Muscle of arm (tissue), 12 donors: Measurements from ENCODE around the gene CDC42BPB. TPM values are rescaled to one million over a fixed set of nuclear protein-coding genes. Genes with fewer than 3 reads are reported as not detected.

Source experiments
- DNase-seq: peaks from one replicate; pipeline ENCODE4 v3.0.0-alpha.2; 2013
- polyA plus RNA-seq, 12 donors: library from polyadenylated mRNA; unstranded; fragments of 120-200 nt; gene quantifications; one replicate each; pipeline ENCODE4 v1.2.1, GENCODE V29; 2013; ENCODE audit not compliant: insufficient read length in 12 of 12

The CDC42BPB gene
- polyA plus RNA-seq, 12 donors: 33.9 to 62.4 (median 52.0) TPM; not detected in 1

- no peak for DNase-seq
Measured at GRCh38 chr14:102947321-102948103, 109.8 kb downstream of the CDC42BPB start.

DNA sequence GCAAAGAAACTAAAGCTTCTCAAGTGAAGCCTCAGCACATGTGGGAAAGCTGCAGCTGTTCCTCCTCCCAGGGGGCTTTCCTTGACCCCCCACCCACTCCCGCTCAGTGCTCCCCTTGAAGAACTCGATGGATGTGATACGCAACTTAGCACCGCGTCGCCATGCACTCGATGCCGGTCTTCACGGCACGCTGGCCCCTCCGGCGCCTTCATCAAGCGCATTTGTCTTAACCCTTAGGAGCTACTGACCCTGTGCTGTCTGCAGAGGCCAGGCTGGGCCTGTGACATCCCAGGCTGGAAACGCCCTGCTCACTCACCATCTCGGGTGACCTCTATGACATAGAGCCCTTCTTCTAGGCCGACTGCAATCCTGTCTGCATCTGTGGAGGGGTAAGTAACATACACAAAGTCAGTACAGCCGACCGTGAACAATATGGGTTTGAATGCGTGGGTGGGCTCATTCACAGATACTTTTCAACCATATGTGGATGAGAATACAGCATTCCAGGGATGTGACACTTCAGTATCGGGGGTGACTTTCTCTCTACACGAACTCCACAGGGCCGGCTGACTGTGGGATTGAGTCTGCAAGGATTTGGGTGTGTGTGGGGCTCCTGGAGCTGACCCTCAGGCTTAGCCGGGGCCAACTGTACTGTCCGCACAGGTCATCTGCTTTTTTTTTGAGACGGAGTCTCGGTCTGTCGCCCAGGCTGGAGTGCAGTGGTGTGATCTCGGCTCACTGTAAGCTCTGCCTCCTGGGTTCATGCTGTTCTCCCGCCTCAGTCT lies 111.8 kb downstream of the CDC42BPB start:
- no peak for DNase-seq

- no peak for DNase-seq
Measured at GRCh38 chr14:102944448-102945330, 112.7 kb downstream of the CDC42BPB start.

DNA sequence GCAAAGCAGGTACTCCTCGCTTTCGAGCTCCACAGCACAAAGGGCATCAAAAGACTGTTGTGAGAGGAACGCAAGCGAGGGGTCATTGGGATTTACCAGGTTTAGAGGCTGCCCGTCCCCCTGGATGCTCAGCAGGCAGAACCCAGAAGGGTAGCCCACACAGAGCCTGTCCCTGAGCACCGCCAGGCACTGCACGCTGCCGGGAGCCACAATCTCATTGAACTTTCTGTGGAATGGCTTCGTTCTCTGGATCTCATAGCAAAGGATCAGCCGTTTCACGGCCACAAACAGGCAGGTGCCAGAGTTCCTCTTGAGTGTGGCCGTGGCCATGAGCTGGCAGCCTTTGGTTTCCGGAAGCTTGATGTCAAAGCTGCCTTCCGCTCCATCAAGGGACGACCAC lies 113.4 kb downstream of the CDC42BPB start:
- no peak for DNase-seq

DNA sequence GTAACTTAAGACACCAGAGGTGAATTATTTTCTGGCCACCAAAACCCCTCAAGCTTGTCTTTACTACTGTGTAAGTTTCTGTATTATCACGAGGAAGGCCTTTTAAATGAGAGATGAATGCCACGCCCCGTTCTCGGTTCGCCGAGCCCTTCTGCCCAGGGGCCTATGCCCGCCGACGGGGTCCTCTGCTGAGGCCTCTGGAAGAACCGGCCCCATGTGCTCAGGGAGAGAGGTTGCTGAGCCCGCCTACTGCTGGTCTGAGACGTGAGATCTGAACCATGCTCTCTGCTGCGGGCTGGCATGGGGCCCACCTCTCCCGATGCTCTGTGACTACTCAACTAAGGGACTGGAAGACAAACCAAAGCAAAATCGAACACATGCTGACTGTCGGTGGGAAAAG lies 113.9 kb downstream of the CDC42BPB start:
- DNase-seq: no peak

- no peak for DNase-seq
Measured at GRCh38 chr14:102942069-102942468, 115.3 kb downstream of the CDC42BPB start.

DNA sequence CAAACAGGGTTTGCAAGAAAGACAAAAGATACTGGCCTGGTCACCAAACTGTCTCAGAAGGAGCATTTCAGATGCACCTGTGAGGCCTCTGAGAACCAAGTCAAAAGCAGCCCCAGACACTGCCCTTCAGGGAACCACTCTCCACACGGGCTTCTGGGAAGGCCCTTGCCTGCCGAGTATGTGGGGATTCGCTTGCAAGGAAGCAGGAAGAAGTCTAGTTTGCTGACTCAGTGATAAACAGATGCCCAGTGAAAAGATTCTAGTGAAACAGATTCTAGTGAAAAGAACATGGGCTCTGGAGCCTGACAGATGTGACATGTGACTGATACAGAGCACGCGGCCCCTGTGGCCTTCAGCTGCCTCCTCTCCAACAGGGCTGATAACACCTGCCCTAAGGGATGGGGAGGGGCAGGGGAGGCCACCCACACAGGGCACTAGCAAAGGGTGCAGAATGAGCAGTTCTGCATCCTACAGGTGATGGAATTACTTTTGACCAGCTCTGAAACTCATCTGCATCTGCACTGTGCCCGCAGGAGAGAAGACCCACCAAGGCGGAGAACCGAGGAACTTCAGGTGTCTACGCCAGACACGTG lies 115.8 kb downstream of the CDC42BPB start:
- DNase-seq: no peak

GRCh38 chr14:102940729-102941362 lies 116.5 kb downstream of the CDC42BPB start:
- no peak for DNase-seq

GRCh38 chr14:102939820-102940561 lies 117.4 kb downstream of the CDC42BPB start:
- no peak for DNase-seq

DNA sequence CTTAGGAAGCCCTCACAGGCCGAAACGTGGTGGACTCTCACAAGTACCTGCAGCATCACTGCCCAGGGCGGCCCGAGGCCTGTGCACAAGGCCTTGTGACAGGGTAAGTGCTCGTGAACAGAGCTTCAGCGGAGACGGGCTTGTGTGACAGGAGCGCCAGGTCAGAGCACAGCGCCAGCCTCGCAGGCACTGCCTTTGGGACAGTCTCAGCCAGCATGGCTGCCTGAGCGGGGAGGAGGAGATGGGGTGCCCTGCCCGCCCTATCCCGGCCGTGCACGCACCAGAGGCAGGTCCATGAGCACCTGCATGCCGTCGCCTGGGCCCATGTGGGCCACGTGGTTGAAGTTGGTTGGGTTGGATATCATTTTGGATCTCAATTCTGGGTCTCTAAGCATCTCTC lies 118.0 kb downstream of the CDC42BPB start:
- DNase-seq: no peak

- no peak for DNase-seq
Measured at GRCh38 chr14:102938191-102938590, 119.2 kb downstream of the CDC42BPB start.

GRCh38 chr14:102937331-102938175 lies 119.8 kb downstream of the CDC42BPB start:
- DNase-seq: no peak

- no peak for DNase-seq
Measured at GRCh38 chr14:102935756-102936155, 121.6 kb downstream of the CDC42BPB start.

- DNase-seq: no peak
Measured at GRCh38 chr14:102933618-102934231, 123.6 kb downstream of the CDC42BPB start.

DNA sequence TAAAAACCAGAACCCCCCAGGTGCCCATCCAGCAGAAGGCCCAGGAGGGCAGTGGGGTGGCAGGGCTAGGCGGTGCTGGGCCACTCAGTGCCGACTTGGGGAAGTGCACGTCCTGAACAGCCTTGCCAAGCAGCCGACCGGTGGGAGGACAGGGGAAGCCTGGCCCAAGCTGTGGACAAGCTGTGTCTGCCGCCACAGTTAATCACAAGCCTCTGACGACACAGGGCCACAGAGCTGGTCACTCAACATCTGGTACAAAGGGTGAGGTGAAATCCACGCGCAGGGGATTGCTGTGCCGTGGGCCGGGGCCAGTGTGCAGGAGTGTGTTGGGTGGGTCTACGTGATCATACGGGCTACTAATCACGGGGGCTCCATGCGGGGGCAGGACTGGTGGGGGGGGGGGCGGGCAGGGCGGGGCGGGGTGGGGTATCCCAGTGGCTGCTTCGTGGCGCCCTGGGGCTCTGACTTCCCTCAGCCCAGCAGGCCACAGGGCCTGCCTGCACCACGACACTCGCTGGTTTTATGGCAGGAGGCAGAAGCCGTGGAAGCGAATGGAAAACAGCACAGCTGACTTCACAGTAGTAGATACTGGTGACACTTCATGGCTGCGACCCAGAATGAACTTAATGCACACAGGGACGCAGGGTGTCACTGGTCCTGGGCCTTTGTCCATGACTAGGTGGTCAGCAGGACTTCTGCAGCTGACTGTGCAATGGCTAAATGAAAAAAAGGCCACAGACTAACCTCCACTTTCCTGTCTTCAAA lies 124.7 kb downstream of the CDC42BPB start:
- no peak for DNase-seq

GRCh38 chr14:102931580-102932285 lies 125.6 kb downstream of the CDC42BPB start:
- no peak for DNase-seq

- DNase-seq: no peak
Measured at GRCh38 chr14:102930753-102931579, 126.4 kb downstream of the CDC42BPB start.
